Loucy (cell line): ENCODE data around the gene NPFF.

Experiments
- CTCF ChIP-seq: fragments of 200-600 bp; sonication (generic); conservative IDR thresholded peaks from 2 replicates; pipeline ENCODE4 v1.5.1; 2014; ENCODE audit warnings: mild to moderate bottlenecking, antibody characterized with exemption, low read length
- EZH2phosphoT487 ChIP-seq: fragments of 200-600 bp; IDR thresholded peaks from 2 replicates; pipeline ENCODE4 v1.6.1; 2018; ENCODE audit warnings: antibody characterized with exemption, mild to moderate bottlenecking, moderate library complexity, borderline replicate concordance

- no peak for TF ChIP-seq CTCF
- TF ChIP-seq EZH2phosphoT487: no peak
Observed at GRCh38 chr12:53498235-53498630, 9.1 kb downstream of the NPFF start.
